Pons (tissue), 1 donor: ENCODE results near the gene GALNT9.
"Not testable (repeated sequence)": the region's sequence is repeated elsewhere in the genome, so short reads cannot be mapped to it uniquely, and the experiment has no call there.

Experiments
- DNase-seq: peaks from one replicate; pipeline ENCODE4 v3.0.0-alpha.2; 2016; ENCODE audit warnings: low spot score

GALNT9 gene

DNA sequence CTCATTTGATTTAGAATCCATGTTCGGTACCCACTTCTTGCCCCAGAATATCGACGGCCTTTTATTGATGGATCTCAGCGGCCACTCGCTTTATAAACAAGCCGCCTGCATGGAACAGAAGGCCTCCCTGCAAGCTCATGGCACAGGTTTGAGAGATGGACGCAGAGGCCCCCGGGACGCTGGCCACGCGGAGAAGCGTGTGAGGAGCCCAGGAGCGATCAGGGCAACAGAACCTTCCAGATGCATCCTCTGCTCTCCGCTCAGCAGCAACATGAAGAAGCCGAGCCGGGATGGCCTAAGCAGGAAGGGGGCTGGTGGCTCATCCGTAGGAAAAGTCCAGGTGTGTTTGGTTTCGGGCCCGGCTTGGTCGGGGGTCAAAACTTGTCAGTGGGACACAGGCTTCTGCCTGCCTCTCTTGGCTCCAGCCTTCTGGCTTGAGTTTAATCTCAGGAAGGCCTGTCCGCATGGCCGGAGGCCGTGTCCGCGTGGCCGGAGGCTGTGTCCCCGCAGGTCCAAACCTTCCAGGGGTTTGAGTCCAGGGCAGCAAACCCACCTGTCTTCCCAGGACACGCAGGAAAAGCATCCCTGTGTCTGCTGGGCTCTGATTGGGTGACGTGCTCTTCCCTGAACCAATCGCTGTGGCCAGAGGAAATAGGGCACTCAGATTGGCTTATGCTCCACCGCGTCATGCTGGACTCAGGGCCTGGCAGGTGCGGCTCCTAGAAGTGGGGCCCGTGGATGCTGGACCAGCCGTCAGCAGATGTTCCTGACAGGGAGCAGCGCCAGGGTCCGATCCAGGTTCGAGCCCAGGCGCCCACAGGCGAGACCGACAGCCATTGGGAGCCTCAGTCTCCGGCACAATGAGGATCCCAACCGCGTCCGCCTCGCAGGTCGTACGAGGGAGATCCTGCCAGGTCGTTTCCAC, 65.0 kb downstream of the GALNT9 start:
- DNase-seq = no peak

GRCh38 chr12:132263451-132264049, 65.8 kb downstream of the GALNT9 start:
- DNase-seq = no peak

DNA sequence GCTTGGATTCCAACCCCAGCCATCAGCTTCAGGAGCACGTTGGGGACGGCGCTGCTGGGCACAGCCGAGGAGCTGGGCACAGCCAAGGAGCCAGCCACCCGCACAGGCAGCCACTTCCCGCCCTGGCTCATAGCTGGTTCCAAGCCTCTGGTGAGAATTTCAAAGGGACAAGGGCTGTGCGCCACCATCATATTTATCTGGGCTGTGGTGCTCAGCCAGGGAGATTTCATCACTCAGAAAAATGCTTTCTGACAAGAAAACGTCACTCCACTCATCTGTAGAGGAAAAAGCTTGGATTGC, 66.4 kb downstream of the GALNT9 start:
- no peak for DNase-seq

- DNase-seq = no peak
These were observed 66.9 kb downstream of the GALNT9 start for GRCh38 chr12:132262256-132263060.

GRCh38 chr12:132261328-132262138, 67.9 kb downstream of the GALNT9 start:
- DNase-seq = no peak

GRCh38 chr12:132260721-132261120, 68.7 kb downstream of the GALNT9 start:
- no peak for DNase-seq

- no peak for DNase-seq
These were observed 69.3 kb downstream of the GALNT9 start for GRCh38 chr12:132259872-132260695.

DNA sequence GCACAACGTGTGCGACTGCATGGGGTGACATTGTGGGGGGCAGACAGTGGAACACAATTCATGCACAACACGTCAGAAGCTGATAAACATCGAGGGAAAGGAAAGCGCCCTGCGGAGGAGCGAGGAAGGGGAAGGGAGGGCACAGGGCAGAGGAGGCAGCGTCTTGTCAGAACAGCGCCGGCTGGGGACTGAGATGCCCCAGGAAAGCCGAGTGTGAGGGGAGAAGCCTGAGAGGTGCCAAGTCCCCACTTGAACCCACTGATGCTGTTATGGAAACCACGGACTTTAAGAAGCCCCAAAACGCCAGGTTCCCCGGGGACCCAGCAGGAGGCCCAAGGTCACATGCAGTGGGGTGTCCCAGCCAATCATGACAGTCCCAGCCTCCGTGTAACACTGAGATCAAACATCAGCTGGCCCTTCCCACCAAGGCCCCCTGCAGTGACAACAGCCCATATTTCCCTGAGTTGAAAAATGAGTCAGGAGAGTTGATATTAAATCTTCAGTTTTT, 70.0 kb downstream of the GALNT9 start:
- DNase-seq = no peak

DNA sequence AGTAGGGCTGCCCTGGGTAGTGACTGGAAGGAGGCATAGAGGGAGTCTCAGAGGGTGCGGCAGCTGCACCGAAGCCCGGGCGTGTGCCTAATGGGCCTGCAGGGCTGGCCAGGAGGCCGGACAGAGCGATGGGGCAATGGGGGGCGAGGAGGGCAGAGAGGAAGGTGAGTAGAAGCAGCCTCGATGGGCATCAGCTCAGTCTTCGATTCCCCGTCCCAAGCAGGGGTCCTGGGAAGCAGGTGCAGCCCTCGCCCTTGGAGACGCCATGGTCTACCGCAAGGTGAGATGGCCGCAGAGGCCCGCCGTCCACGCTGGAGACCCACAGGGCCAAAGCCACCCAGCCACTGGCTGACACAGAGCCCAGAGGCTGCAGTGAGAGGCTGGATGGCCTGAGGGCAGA, 70.8 kb downstream of the GALNT9 start:
- no peak for DNase-seq

DNA sequence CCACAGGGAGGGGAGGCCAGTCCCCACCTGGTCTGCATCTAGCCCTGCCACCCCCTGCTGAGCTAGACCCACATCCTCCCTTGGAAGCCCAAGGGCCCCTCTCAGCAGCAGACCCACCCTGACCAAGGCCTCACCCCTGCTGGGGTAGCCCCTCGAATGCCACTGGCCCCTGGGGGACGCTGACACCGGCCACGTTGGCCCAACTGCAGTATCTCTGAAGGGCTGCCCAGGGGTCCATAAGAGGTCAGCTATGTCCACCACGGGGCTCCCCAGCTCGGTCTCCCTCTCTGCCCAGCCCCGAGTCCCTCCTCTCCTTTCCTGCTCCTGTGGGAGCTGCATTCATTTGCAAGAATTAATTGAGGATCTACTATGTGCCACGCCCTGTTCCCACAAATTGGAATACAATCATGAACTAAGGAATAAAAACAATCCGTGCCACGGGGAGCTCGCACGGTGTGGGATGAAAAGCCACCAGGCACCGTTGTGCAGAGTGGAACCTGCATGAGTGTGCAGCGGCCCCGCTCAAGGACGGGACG, 71.4 kb downstream of the GALNT9 start:
- no peak for DNase-seq

DNA sequence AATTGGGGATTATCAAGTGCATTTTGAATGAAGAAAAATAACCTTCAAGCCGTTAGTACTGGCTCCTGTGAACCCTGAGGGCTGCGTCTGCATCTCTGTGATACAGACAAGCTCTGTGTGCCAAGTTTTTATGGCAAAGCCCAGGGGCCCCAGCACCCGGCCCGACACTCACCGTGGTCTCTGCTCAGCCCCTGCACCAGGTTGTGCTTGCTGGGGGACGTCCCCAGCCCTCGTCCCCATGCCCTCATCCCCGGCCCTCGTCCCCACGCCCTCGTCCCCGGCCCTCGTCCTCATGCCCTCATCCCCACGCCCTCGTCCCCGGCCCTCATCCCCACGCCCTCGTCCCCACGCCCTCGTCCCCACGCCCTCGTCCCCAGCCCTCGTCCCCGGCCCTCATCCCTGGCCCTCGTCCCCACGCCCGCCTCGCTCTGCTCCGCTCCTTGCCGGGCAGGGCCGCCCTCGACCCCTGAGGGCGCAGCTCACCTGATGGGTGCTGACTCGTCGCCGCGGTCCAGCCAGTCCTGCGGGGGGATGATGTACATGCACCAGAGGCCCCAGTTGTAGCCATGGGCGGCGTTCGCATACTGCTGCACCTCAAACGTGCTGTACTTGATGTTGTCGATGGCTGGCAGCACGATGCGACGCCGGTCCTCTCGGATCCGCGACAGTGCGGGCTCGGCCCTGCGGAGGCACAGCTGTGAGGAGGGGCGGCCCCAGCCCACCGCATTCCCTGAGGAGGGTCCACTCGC, 72.0 kb downstream of the GALNT9 start:
- DNase-seq = no peak

DNA sequence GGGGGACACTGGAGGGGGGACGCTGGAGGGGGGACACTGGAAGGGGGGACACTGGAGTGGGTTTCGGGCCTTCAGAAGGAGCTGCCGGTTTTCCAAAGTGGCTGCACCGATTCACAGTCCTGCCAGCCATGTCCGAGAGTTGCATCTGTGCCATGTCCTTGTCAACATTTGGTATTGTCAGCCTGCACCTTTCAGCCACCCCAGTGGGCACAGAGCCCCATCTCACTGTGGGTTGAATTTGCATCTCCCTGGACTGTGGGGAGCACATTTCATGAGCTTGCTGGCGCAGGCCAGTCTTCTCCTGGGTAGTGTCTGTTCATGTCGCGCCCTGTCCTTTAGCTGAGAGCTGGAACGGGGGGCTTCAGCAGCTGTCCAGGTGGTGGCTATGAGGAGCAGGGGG, 72.7 kb downstream of the GALNT9 start:
- DNase-seq = no peak

- DNase-seq = no peak
These were observed 73.7 kb downstream of the GALNT9 start for GRCh38 chr12:132255642-132256041.

DNA sequence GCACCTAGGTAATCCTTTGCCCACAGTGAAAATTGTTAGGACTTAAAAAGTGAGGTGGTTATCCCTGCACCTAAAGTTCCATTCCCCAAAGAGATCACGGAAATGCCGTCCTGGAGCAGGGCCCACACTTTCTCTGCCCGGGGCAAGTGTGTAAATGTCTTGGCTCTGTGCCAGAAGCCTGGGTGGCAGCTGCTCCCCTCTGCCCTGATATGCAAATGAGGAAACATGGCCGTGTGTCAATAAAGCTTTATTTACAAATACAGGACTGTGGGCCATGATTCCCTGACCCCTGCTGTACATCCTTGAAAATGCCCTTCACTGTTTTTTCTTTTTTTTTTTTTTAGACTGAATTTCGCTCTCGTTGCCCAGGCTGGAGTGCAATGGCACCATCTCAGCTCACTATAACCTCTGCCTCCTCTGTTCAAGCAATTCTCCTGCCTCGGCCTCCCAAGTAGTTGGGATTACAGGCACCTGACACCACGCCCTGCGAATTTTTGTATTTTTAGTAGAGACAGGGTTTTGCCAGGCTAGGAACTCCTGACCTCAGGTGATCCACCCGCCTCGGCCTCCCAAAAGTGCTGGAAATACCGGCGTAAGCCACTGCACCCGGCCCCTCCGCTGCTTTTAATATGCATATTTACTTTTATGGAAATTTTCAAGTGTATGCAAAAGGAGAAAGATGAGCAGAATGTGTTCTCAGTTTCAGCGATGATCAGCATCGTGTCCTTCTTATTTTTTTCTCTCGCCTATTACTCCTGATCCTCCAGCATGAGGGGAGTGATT, 75.5 kb downstream of the GALNT9 start:
- DNase-seq = no peak

- DNase-seq = not testable (repeated sequence)
These were observed 76.4 kb downstream of the GALNT9 start for GRCh38 chr12:132252981-132253380.

GRCh38 chr12:132251741-132252490, 77.5 kb downstream of the GALNT9 start:
- no peak for DNase-seq

DNA sequence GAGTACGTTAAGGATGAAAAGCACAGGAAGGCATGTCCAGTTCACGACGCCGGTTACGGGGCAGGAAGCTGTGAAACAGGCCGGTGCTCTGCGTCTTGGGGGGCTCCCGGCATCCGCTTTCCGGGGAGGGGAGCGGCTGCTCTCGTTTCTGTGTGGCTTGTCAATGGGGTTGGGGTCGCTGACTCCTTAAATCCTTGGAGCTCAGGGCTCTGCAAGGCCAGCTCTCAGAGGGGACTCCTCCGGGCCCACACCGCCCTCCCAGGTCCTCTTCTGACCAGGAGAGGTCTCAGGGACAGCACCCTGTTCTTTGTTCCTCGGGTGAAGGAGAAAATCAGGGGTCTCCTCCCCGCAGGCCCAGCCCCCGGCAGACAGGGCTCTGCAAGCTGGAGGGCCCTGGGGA, 78.1 kb downstream of the GALNT9 start:
- no peak for DNase-seq

- DNase-seq = no peak
These were observed 78.7 kb downstream of the GALNT9 start for GRCh38 chr12:132250707-132251106.
